Measurements from ENCODE around the gene CATSPER3.

DNA sequence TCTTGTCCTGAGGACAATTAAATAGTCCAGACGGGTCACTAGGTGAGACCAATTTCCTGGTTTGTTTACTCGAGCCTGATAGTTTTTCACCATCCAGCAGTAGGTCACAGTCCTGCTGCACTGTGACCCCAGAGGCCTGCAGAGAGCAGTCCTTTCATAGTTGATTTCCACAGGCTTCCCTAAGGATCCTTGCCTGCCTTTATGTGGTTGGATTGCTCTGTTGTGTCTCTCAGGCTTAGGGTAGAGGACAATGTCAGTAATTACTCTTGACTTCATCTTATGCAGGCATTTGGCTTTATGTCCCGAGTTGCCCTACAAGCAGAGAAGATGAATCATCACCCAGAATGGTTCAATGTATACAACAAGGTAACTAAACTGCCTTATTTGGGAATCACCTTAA lies 9.0 kb upstream of the CATSPER3 start:
- TF ChIP-seq, protein P1, sequence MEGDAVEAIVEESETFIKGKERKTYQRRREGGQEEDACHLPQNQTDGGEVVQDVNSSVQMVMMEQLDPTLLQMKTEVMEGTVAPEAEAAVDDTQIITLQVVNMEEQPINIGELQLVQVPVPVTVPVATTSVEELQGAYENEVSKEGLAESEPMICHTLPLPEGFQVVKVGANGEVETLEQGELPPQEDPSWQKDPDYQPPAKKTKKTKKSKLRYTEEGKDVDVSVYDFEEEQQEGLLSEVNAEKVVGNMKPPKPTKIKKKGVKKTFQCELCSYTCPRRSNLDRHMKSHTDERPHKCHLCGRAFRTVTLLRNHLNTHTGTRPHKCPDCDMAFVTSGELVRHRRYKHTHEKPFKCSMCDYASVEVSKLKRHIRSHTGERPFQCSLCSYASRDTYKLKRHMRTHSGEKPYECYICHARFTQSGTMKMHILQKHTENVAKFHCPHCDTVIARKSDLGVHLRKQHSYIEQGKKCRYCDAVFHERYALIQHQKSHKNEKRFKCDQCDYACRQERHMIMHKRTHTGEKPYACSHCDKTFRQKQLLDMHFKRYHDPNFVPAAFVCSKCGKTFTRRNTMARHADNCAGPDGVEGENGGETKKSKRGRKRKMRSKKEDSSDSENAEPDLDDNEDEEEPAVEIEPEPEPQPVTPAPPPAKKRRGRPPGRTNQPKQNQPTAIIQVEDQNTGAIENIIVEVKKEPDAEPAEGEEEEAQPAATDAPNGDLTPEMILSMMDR (optimal IDR thresholded peaks at IDR 0.05 in 1 of 3, IDR thresholded peaks at IDR 0.05 in 1 of 3, conservative IDR thresholded peaks at IDR 0.05 in 1 of 3; ENCODE audit: extremely low read depth in 1 of 3, insufficient read depth in 2 of 3, low read length in 3 of 3) = no peak
- no peak for TF ChIP-seq EZH2 (IDR thresholded peaks at IDR 0.05; ENCODE audit: low read length)
